A549 (cell line): Measurements from ENCODE around the gene LAMA3. TPM values are rescaled to one million over a fixed set of nuclear protein-coding genes. Genes with fewer than 3 reads are reported as not detected.

Source experiments
- ATAC-seq, 2 experiments: fragments of 200-7000 bp in 1 of 2; fragments of >200 bp in 1 of 2; cut with Nextera tagmentation in 1 of 2; cut with Tn5 transposase in 1 of 2; 3 replicates each; pipeline versions ENCODE4 v1.8.0 to v1.9.1; 2018 to 2020; ENCODE audit warnings: mild to moderate bottlenecking in 1 of 2, moderate library complexity in 1 of 2
- CTCF ChIA-PET: fragments of 300-600 bp; sonication (Branson Sonifier 250); formaldehyde crosslinking; extraction: SDS; loops from one replicate; lab custom pipeline; 2021; ENCODE audit warnings: antibody characterized with exemption, inconsistent platforms; lab: Yijun Ruan, JAX
- POLR2A ChIA-PET: fragments of 350-600 bp; formaldehyde crosslinking; extraction: SDS; loops from one replicate; lab custom pipeline; 2021; ENCODE audit warnings: antibody characterized with exemption, inconsistent platforms; lab: Yijun Ruan, JAX
- DNase-seq, 2 experiments: peaks; one replicate each; pipeline versions ENCODE4 v3.0.0 to v3.0.0-alpha.2; 2011 to 2016; ENCODE audit warnings: low read depth in 1 of 2, low spot score in 1 of 2
- FAIRE-seq: peaks from 2 replicates; lab custom pipeline; 2011; peaks lifted over from hg19 to GRCh38; lab: Jason Lieb, UNC
- H3K27ac ChIP-seq, 2 experiments: fragments of >200 bp; sonication (Bioruptor Twin); formaldehyde crosslinking; 3 replicates each; pipeline ENCODE4 v1.5.1; 2016 to 2017
- H3K4me1 ChIP-seq: fragments of >200 bp; sonication (Bioruptor Twin); formaldehyde crosslinking; 3 replicates; pipeline ENCODE4 v1.6.1; 2016
- H3K4me2 ChIP-seq: fragments of >200 bp; sonication (Bioruptor Twin); formaldehyde crosslinking; 3 replicates; pipeline ENCODE4 v1.6.1; 2016
- H3K4me3 ChIP-seq: fragments of >200 bp; sonication (Bioruptor Twin); formaldehyde crosslinking; 3 replicates; pipeline ENCODE4 v1.5.1; 2016
- H3K9me3 ChIP-seq: fragments of >200 bp; sonication (Bioruptor Twin); formaldehyde crosslinking; 3 replicates; pipeline ENCODE4 v1.6.1; 2016
- ATOH8 ChIP-seq: fragments of 250-450 bp; sonication (Bioruptor Pico); IDR thresholded peaks from 2 replicates; pipeline ENCODE4 v1.5.0; 2020; ENCODE audit warnings: low read depth, mild to moderate bottlenecking, moderate library complexity
- CTCF ChIP-seq: fragments of >200 bp; sonication (Bioruptor Twin); formaldehyde crosslinking; IDR thresholded peaks from 3 replicates; pipeline ENCODE4 v1.5.1; 2016
- EHF ChIP-seq: fragments of 250-450 bp; sonication (Bioruptor Pico); IDR thresholded peaks from 2 replicates; pipeline ENCODE4 v1.5.0; 2020; ENCODE audit warnings: mild to moderate bottlenecking
- ESRRA ChIP-seq: fragments of 150-350 bp; IDR thresholded peaks from 2 replicates; pipeline ENCODE4 v1.6.1; 2014; ENCODE audit warnings: mild to moderate bottlenecking, low read length, borderline replicate concordance
- HES2 ChIP-seq: fragments of >200 bp; sonication (Bioruptor Twin); formaldehyde crosslinking; IDR thresholded peaks from 2 replicates; pipeline ENCODE4 v1.6.1; 2016
- HMGXB4 ChIP-seq: fragments of 250-450 bp; sonication (Bioruptor Pico); IDR thresholded peaks from 2 replicates; pipeline ENCODE4 v1.5.0; 2021; ENCODE audit warnings: mild to moderate bottlenecking, moderate library complexity, borderline replicate concordance
- JUN ChIP-seq, 2 experiments: fragments of >200 bp; sonication (Bioruptor Twin); formaldehyde crosslinking; IDR thresholded peaks; 2 replicates in 1 of 2; 3 replicates in 1 of 2; pipeline ENCODE4 v1.6.1; 2016 to 2017
- KDM1A ChIP-seq: fragments of 200-600 bp; sonication (generic); IDR thresholded peaks from 2 replicates; pipeline ENCODE4 v1.6.1; 2016; ENCODE audit warnings: low read depth, mild to moderate bottlenecking
- MAFK ChIP-seq: fragments of 450-650 bp; IDR thresholded peaks from 2 replicates; pipeline ENCODE4 v1.6.1; 2014; ENCODE audit not compliant: partially characterized antibody
- MAX ChIP-seq: IDR thresholded peaks from 2 replicates; pipeline ENCODE4 v1.6.1; 2012
- MYC ChIP-seq: IDR thresholded peaks from 2 replicates; pipeline ENCODE4 v1.6.1; 2012; ENCODE audit warnings: mild to moderate bottlenecking, inconsistent platforms, low read length, improper control_type of control experiment, borderline replicate concordance
- NFE2L2 ChIP-seq: fragments of 150-350 bp; conservative IDR thresholded peaks from 2 replicates; pipeline ENCODE4 v1.6.1; 2014; ENCODE audit warnings: low read length
- POLR2A ChIP-seq: IDR thresholded peaks from 2 replicates; pipeline ENCODE4 v1.6.1; 2012; ENCODE audit warnings: mild to moderate bottlenecking, low read length
- RARB ChIP-seq: fragments of 250-450 bp; sonication (Bioruptor Pico); IDR thresholded peaks from 2 replicates; pipeline ENCODE4 v1.8.0; 2021; ENCODE audit warnings: mild to moderate bottlenecking, moderate library complexity
- REST ChIP-seq: fragments of 200-600 bp; sonication (generic); IDR thresholded peaks from 2 replicates; pipeline ENCODE4 v1.6.1; 2016; ENCODE audit warnings: antibody characterized with exemption, mild to moderate bottlenecking, moderate library complexity
- RFX5 ChIP-seq: fragments of 450-650 bp; IDR thresholded peaks from 2 replicates; pipeline ENCODE4 v1.7.1; 2014; ENCODE audit warnings: antibody characterized with exemption, mild to moderate bottlenecking, moderate library complexity
- TP53 ChIP-seq: fragments of 250-450 bp; sonication (Bioruptor Pico); IDR thresholded peaks from 2 replicates; pipeline ENCODE4 v1.5.0; 2021; ENCODE audit warnings: mild to moderate bottlenecking, moderate library complexity
- ZC3H11A ChIP-seq: fragments of 450-650 bp; IDR thresholded peaks from 2 replicates; pipeline ENCODE4 v1.6.1; 2014; ENCODE audit warnings: antibody characterized with exemption, mild to moderate bottlenecking
- ZFP36 ChIP-seq: fragments of 450-650 bp; IDR thresholded peaks from 2 replicates; pipeline ENCODE4 v1.6.1; 2014; ENCODE audit warnings: borderline replicate concordance; ENCODE audit not compliant: partially characterized antibody
- WGBS: methylation state at CpG from one replicate; pipeline ENCODE4 v1.1.6; 2017; ENCODE audit errors: missing lambda C conversion rate; 5-methylcytosine and 5-hydroxymethylcytosine counted together
- polyA plus RNA-seq, 4 experiments: library from polyadenylated mRNA; depleted of rRNA in 3 of 4; stranded (reverse); fragments of >200 nt; fragmentation: RNase III in 1 of 4; extraction: RNeasy Plus Mini Kit Qiagen cat#74134 plus additional on column Dnase treatment in 1 of 4; gene quantifications; 2 replicates in 3 of 4; 3 replicates in 1 of 4; pipeline ENCODE4 v1.2.3, GENCODE V29; 2011 to 2017

The LAMA3 gene
- polyA plus RNA-seq, 2 of the 4 experiments (the other 2 are of a cell fraction) = 18.2 to 31.0 TPM

GRCh38 chr18:23879544-23879943, 190.3 kb downstream of the LAMA3 start:
- no peaks in the 10 kb centered on the region for H3K9me3 ChIP-seq
- 82% methylated on average over 7 of the region's 7 CpGs for WGBS
- H3K4me3 ChIP-seq = no peak overlapping the region
- H3K27ac ChIP-seq = no peak overlapping the region
- 0 out of 3 replicates have a peak, but pooled peaks cover 5% of the 10 kb centered on the region for H3K4me1 ChIP-seq
- no peak for ATAC-seq
- TF ChIP-seq REST (no peak), RFX5 (no peak), KDM1A (no peak), ZFP36 (no peak), HES2 (no peak), RARB (CRISPR knock-in tag) (no peak), NFE2L2 (no peak), ESRRA (no peak), POLR2A (no peak), MYC (no peak), HMGXB4 (CRISPR knock-in tag) (no peak), ATOH8 (CRISPR knock-in tag) (no peak), EHF (CRISPR knock-in tag) (no peak), CTCF (no peak), MAX (no peak), ZC3H11A (no peak), JUN (IDR thresholded peaks at IDR 0.05) (no peak), MAFK (no peak), TP53 (no peak)
- TF ChIP-seq, all 56 proteins: peak for 0
- DNase-seq (no peak), FAIRE-seq (no peak)
- POLR2A ChIA-PET = no interaction called here
- CTCF ChIA-PET = interaction anchor here (0.7 kb wide), 1 partner anchor 228 kb away, joined by 3 read pairs; no protein-coding TSS in a partner anchor
- H3K4me2 ChIP-seq = no peak overlapping the region
